Right forelimb (tissue), 1 donor: ENCODE data around the gene ZNF25.
A peak's percentile ranks its signal among the peaks of the same experiment; 100 is the strongest.
"Not testable (repeated sequence)": the region's sequence is repeated elsewhere in the genome, so short reads cannot be mapped to it uniquely, and the experiment has no call there.

Source experiments
- DNase-seq: peaks from one replicate; pipeline ENCODE4 v3.0.0-alpha.2; 2018

Gene ZNF25

DNA sequence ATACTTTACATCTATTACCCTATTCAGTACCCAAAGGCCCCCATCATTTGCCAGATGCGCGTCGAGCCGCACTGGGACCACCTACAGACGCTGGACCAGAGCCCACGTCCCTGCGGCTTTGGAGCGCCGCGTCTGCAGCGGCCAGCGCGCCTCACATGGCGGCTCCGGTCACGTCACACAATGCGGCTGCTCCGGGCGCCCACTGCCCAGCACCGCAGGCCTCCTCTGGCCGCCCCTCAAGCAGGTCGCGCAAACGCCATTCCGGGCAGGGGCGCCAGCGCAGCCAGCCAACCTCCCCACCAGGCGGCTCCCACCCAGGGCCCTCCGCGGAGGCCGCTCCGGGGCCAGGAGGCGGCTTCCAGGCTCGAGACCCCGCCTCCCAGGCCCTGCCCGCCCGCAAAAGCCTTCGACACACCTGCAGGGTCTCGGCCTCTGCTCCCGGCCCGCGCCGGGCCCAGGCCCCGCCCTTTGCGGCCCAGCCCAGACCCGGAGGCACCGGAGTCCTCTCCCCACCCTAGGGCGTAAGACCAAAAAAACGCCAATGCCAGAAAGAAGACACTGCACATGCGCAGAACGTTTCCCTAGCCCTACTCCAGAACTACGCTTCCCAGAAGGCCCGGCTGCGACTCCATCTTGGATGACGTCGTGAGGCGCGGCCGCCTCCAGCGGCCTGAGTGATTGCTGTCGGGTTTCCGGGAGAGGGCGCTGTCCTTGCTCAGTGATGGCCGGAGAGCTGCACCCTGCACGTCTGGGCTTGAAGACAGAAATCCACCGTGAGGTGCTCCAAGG is at the start of gene ZNF25:
Gene ZNF25, minus strand, starts transcription at position 557 of the 789 bp plus-strand sequence. CDS start 4,925 bp downstream, outside the sequence.
- DNase-seq = peak; percentile 98

DNA sequence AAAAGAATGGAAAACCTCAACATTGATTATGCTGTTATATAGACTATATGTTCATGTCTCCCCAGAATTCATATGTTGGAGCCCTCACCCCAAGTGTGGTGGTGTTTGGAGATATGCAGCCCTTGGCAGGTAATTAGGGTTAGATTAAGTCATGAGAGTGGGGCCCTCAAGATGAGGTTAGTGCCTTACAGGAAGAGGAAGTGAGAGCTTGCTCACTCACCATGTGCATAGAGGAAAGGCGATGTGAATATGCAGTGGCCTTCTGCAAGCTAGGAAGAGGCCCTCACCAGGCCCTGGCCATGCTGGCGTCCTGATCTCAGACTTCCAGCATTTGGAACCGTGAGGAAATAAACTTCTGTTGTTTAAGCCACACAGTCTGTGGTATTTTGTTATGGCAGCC is 48.8 kb upstream of the ZNF25 start:
- no peak for DNase-seq

DNA sequence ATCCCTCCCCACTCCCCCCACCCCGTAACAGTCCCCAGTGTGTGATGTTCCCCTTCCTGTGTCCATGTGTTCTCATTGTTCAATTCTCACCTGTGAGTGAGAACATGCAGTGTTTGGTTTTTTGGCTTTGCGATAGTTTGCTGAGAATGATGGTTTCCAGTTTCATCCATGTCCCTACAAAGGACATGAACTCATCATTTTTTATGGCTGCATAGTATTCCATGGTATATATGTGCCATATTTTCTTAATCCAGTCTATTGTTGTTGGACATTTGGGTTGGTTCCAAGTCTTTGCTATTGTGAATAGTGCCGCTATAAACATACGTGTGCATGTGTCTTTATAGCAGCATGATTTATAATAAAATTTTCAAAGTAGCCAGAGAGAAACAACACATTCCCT is 42.7 kb upstream of the ZNF25 start:
- not testable (repeated sequence) for DNase-seq

DNA sequence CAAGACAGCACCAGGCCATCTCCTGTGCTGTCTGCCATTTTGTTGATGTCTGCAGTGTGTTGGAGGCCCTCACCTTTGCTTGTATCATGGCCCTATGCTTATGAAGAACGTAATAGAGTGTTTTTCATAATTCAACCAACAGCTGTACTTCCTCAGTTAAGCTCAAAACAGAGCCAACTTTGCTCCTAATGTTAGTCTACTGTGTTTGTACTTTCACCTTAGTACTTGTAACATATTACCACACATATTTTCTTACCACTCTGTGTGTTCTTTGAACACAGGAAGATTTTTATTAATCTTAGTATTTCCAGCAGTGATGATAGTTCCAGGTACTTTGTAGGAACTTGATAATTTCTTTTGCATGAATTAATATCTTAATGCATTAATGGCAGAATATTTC is 39.9 kb upstream of the ZNF25 start:
- no peak for DNase-seq

DNA sequence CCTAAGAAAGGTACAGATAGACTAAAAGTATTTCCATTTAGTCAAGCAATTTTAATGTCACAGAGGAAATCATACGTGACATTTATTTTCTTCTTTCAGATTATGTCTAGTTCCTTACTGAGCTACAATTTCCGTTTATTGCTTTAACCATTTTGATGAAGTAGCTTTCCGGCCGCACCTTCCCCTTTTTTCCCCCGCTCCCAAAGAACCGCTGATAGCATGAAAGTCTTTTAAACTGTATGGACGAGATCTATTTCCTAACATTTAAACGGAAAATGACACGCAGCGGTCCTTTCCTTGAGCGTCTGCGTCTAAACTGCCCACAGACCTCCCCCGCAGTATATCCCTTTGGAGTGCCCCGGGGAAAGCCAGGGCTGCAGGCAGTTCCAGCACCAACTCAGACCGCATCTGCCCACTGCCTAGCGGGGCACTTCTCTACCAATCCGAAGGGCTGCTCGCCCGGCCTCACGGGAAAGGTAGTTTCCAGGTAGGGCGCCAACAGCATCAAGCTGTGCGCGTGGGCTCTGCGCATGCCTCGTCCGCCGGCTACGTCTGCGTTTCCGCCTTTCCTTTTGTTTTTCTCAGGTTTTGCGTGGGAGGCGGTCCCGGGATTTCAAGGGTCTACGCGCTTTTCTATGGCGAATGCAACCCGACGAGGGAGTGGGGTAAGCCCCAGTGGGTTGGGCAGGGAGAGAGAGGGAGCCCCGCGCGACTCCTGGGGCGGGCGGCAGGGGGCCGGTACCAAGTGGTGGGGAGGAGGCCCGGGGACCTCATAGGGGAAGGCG is 33.9 kb upstream of the ZNF25 start, which contains the start of gene ZNF33A:
Gene ZNF33A, plus strand, starts transcription at position 557 of the 785 bp plus-strand sequence. CDS start 1,667 bp downstream, outside the sequence.
- DNase-seq = peak; percentile 91

DNA sequence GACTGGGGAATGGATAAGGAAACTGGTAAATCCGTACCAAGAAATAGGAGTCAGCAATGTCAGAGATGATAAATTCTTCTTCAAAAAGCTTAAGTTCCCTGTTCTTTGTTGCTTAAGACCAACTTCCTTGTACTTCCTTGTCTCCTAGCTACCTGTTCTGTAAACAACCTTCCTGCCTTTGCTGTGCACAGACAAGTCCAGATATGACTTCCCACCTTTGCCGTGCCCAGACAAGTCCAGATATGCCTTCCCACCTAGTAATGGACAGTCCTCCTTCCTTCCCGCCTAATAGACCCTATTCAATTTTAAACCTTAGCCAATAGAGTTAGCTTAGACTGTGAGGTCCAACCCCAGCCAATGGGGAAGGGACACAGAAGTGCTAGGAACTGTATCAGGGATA is 31.5 kb upstream of the ZNF25 start:
- no peak for DNase-seq

DNA sequence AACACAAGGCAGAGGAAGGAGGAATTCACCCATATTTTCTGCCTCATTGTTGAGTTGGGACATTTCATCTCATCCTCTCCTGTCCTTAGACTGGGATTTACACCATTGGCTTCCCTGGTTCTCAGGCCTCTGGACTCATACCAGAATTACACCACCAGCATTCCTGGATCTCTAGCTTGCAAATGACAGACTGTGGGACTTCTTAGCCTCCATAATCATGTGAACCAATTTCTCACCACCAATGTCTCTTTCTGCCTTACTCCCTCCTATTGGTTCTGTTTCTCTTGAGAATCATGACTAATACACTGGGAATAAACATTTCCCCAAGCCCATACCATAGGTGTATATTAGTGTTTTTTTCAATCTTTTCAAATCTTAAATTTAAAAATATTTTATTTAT is 31.1 kb upstream of the ZNF25 start:
- DNase-seq = no peak

DNA sequence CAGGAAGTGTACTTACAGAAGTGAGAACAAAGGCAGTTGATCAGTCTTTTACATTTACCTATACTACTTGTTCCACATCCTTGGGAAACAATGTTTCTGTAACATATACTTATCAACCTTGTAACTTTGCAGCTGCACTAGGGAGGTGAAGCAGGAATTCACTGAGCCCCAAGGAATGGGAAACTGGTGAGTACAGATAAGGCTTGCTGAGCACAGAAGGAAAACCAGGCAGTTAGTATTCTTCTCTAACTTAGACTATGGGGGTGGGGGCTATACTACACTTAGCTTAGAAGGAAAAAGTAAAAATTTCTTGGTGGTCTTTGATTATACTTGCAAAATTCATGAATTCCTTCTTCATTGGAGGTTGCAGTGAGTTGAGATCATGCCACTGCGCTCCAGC is 27.1 kb upstream of the ZNF25 start:
- DNase-seq = no peak

DNA sequence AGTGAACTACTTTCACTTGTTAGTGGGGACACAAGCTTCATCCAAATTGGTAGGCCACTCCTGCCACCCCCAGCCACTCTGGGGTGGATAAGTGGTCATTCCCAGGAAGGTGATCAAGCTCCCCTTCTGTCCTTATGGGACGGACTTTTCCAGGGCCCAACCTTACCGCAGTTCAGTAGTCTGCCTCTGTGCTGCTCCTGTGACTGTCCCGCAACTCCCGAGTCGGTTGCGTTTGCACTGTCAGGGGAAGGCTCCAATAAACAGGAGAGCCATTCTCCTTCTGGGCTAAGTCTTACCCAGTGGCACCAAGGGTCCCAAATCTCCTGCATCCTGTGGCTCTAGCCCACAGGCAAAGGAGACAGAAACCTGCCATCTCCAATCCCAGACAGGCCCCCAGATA is 26.6 kb upstream of the ZNF25 start:
- no peak for DNase-seq

DNA sequence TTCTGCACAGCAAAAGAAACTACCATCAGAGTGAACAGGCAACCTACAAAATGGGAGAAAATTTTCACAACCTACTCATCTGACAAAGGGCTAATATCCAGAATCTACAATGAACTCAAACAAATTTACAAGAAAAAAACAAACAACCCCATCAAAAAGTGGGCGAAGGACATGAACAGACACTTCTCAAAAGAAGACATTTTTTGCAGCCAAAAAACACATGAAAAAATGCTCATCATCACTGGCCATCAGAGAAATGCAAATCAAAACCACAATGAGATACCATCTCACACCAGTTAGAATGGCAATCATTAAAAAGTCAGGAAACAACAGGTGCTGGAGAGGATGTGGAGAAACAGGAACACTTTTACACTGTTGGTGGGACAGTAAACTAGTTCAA is 24.0 kb upstream of the ZNF25 start:
- not testable (repeated sequence) for DNase-seq

DNA sequence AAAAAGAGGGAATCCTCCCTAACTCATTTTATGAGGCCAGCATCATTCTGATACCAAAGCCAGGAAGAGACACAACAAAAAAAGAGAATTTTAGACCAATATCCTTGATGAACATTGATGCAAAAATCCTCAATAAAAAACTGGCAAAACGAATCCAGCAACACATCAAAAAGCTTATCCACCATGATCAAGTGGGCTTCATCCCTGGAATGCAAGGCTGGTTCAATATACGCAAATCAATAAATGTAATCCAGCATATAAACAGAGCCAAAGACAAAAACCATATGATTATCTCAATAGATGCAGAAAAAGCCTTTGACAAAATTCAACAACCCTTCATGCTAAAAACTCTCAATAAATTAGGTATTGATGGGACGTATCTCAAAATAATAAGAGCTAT is 22.5 kb upstream of the ZNF25 start:
- DNase-seq = not testable (repeated sequence)

DNA sequence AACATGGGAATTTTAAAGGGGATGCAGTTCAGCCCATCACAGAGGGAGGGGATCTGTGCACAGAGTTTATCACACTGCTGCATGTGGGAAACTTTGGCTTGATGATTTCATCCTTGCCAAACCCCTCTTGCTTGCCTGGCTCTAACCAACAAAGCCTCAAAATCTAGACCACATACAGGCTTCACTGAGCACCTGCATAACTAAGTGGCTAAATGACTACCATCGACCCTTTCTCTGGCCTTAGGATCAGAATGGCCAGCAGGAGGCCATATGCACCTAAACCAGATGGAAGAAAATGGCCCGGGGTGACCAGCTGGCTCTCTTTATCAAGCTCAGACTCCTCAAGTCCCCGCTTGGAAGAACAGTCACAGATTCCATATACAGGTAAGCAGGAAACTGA is 15.6 kb upstream of the ZNF25 start:
- no peak for DNase-seq

DNA sequence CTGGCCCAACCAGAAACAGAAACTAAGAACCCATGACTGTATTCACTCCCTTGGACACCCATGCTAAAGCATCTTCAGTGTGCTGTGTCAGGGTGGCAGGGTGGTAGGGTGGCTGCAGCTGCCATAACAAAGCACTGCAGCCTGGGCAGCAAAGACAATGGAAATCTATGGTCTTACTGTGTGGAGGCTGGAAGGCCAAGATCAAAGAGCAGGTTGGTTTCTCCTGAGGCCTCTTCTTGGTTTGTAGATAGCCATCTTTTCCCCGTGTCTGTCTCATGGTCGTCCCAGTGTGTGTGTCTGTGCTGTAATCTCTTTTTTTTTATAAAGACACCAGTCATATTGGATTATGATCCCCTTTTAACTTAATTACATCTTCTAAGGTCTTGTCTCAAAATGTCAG is 15.2 kb upstream of the ZNF25 start:
- DNase-seq = no peak

DNA sequence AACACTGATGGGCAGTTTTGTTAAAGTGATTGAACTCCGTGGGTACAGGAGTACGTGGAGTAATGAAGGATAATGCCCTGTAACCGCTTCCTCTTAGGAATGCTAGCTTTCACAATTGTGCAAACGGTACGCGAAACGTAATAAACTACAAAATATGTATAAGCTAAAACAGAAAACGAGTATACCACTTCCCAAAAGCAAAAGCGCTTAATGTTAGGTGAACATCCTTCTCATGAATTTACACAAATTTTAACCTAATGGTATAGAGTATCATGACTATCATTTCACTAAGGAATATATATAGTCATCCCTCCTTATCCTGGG is 395 bp upstream of the ZNF25 start:
- DNase-seq = no peak

DNA sequence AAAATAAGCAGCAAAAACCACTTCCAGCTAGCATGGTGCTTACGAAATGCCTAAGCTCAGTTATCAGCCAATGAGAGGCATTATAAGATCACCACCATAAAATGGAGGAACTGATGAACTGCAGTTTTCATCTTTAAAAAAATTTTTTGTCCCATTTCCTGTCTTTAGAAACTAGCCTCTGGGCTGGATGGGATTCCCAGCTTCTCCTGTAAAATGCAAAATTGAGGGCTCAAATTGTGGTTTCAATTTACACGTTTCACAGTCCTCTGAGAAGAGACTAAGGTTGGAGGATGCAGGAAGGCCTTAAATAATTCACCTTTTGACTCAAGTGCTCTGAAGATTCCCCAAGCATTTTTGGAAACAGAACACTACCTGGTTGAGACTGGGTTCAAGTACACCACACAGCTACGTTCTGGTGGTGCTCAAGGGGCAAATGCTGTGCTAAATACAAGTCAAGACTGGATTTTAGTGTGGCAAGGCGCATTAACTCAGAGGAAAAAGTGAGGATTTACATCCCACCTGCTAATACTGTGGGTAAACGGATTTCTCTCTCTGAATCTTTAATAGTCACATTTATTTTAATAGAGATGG is 951 bp downstream of the ZNF25 start:
- DNase-seq = peak; percentile 48

DNA sequence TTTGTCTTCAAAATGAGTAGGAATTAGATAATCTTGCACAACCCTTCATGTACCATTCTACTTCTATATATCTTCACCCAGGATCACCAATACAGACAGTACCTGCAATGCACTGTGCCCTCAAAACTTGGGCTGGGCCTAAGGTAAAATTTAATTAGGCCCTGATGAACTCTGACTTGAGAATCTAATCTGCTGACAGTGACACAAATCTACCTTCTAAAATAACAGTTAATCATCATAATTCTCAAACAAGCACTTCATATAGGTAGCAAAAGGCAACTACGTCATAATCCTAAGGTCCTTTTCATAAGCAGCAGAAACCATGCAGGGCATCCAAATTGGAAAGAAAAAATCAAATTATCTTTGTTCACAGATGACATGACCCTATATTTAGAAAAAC is 4.1 kb downstream of the ZNF25 start:
- no peak for DNase-seq

DNA sequence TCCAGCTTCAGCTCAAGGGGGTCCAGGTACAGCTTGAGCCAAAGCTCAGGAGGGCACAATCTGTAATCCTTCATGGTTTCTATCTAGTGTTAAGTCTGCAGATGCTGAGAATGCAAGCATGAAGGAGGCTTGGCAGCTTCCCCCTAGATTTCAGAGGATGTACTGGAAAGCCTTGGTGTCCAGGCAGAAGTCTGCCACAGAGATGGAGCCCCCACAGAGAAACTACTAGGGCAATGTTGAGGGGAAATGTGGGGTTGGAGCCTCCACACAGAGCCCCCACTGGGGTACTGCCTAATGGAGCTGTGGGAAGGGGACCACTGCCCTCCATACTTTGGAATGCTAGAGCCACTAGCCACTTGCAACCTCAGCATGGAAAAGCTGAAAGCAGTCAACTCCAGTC is 11.4 kb downstream of the ZNF25 start:
- no peak for DNase-seq

DNA sequence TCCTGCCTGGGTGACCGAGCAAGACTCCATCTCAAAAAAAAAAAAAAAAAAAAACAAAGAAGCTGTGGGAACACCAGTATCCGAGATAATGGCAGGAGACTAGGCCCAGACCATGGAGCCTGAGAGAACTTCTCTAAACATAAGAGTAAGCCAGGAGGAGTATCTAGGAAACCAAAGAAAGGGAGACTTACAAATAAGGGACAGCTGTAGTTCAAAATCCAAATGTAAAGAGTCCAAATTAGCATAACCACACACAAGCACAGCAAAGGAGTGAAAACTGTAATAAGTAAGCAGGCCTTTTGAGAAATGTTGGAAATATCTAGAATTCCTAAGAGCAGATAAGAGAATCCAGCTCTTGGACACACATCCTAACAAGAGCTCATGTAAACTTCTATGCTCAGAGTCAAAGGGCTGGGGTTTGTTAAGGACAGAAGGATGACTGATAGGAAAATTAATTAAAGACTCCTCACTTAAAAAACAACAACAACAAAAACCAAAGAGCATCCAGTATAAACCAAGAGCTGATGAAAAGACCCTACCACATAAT is 15.8 kb downstream of the ZNF25 start:
- DNase-seq = no peak

DNA sequence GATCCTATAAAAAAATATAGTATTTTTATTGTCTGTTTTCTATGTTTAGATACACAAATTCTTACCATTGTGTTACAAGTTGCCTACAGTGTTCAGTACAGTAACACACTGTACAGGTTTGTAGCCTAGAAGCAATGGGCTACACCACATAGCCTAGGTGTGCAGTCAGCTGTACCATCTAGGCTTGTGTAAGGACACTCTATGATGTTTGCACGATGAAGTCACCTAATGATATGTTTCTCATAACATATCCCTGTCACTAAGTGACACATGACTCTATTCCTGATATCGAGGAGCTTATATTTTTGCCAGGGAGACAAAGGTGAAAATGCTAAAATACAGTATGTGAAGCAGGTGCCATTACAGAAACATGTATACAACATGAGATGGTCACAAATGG is 18.6 kb downstream of the ZNF25 start:
- no peak for DNase-seq

DNA sequence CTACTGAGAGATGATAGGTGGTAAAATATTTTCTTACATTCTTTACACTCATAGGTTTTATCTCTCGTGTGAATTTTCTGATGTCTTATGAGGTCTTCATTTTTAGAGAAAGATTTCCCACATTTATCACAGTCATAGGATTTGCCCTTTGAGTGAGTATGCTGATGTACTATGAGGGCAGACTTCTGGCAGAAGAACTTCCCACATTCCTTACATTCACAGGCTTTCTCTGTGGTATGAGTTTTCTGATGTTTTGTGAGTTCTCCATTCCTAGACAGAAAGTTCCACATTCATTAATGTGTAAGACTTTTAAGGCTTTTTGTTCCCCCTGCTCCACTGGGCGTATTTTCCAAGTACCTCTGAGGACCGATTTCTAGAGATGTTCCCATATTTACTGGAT is 23.5 kb downstream of the ZNF25 start:
- DNase-seq = no peak

DNA sequence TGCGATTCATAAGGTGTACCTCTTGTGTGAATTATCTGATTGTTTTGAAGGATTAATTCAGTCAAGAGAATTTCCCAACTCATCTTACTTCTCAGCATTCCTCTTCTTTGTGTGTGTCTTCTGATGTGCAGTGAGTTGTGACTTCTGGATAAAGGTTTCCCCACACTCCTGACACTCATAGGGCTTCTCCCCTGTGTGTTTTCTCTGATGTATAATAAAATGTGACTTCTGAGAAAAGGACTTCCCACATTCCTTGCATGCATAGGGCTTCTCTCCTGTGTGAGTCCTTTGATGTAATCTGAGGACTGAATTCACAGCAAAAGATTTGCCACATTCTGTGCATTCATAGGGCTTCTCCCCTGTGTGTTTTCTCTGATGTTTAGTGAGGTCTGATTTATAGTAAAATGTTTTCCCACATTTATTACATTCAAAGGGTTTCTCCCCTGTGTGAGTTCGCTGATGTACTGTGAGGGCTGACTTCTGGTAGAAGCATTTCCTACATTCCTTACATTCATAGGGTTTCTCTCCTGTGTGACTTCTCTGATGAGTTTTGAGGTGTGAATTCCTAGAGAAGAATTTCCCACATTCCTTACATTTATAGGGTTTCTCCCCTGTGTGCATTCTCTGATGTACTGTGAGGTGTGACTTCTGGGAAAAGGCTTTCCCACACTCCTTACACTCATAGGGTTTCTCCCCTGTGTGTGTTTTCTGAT is 24.2 kb downstream of the ZNF25 start:
- DNase-seq = no peak

DNA sequence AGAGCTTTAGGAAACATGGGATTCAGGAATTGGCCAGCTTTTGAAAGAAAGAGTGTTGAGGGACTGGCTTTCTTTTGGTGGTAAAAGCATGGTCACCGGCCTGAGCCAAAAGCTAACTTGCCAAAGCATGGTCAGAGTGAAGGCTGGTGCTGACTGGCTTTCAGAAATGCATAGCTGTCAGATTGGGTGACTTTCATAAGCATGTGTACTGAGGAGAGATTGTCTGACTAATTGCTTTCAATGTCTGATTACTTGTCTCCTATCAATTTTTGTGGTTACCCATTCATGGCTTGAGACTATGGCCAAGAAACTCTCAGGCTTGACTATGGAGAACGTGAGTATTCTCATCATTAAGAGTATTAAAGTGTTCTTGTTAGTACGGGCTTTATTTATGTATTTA is 28.2 kb downstream of the ZNF25 start:
- DNase-seq = no peak

DNA sequence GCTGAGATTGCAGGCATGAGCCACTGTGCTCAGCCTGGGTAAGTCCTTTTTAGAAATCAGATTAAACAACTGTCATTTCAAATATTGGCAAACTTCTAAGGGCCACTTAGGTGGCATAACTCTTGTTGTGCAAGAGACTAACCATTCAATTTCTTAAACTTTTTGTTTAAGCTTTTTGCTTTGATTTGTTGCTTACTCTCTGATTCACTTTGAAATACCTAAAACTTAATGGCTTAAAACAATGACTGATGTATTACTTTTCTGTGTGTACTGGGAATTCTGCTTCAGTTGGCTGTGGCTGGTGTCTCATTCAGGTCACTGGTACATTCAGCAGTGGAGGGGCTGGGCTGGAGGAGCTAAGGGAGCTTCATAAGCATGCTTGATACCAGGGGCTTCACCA is 28.9 kb downstream of the ZNF25 start:
- no peak for DNase-seq
